ENCODE measurements around the gene TSNAX.
"Not testable (repeated sequence)": the region's sequence is repeated elsewhere in the genome, so short reads cannot be mapped to it uniquely, and the experiment has no call there.

TSNAX gene

DNA sequence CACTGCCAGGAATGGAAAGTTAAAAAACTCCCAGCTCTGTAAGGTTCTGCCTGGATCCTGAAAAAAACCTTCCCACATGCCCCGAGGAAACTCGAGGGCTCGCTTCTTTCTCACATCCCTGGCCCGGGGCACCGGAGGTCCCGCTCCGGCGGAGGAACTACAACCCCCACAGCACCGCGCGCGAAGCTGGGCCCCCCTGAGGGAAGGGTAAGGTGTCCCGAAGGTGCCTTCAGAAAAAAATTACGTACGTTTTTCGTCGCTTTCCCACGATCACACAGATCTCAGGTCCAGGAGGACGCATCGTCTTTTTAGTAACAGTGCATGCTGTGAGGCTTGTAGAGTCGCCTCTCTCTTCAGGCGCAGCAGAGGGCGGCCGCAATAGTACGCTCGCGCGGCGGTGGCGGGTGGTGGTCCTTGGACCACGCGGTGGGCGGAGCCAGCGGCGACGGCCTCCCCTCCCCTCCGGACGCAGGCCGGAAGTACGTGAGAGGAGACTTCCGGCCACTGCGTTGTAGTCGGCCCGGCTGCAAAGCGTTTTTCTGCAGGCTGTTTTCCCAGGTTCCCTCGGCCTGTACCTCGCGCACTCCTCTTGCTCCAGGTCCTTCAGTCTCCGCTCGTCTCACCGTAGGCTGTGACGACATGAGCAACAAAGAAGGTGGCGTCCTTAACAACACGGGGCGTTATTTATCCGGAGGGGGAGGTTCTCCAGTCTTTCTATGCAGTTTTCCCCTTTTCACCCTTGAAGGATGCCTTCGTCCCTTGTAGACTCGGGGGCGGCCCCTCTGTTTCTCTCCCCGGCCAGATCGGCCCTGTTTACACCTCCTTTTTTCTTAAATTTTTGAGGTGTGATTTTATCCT lies at the start of gene TSNAX:
Gene TSNAX, plus strand, starts transcription at position 498 of the 858 bp plus-strand sequence. Its CDS starts 142 bp downstream, at position 640.
- DNase-seq, result peak; percentile 89

DNA sequence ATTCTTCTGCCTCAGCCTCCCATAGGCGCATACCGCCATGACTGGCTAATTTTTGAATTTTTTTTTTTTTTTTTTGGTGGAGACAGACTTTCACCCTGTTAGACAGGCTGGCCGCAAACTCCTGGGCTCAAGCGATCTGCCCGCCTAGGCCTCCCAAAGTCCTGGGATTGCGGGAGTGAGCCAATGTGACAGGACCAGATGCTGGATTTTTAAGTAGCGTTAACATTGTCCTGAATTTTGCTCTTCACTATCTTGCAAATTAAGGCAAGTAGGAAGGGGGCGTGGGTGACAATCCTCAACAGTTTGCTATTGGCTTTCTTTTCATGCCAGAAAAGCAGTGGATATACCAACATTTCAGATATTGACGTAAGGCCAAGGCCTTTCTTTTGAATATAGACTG lies 49.7 kb upstream of the TSNAX start:
- DNase-seq, result no peak

GRCh38 chr1:231480008-231480407 lies 48.5 kb upstream of the TSNAX start:
- DNase-seq, result no peak

- DNase-seq, result no peak
These were observed 47.2 kb upstream of the TSNAX start for GRCh38 chr1:231481289-231481688.

- DNase-seq, result no peak
These were observed 43.3 kb upstream of the TSNAX start for GRCh38 chr1:231485029-231485784.

DNA sequence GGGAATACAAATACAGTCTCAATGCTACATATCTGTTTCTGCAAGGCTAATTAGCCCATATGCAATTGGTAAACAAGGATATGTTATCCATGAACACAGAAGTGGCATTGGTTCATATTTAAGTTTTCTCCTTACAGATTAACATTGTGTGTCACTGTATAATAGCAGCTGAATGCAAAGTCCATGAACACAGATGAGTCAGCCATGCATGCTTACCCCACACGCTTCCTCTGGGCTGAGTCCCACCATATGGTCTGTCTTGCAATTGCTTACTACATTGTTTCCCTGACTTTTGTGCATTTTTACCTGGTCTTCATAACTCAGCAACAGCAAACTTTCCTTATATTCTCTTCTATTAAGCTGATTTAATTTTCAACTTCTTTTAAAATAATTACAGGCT lies 41.5 kb upstream of the TSNAX start:
- no peak for DNase-seq

DNA sequence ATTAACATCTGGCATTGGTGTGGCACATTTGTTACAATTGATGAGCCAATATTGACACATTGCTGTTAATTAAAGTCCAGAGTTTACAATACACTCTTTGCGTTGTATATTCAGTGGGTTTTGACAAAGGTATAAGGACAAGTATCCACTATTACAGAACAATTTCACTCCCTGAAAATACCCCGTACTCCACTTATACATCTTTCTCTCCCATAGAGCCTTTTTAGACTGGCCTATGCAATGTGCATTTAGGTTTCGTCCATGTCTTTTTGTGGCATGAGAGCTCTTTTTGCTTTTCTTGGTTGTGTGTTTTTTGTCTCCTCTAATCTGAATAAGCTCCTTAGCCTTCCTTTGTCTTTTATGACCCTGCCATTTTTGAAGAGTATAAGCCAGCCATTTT lies 40.6 kb upstream of the TSNAX start:
- DNase-seq, result no peak

- no peak for DNase-seq
These were observed 34.9 kb upstream of the TSNAX start for GRCh38 chr1:231493421-231494185.

DNA sequence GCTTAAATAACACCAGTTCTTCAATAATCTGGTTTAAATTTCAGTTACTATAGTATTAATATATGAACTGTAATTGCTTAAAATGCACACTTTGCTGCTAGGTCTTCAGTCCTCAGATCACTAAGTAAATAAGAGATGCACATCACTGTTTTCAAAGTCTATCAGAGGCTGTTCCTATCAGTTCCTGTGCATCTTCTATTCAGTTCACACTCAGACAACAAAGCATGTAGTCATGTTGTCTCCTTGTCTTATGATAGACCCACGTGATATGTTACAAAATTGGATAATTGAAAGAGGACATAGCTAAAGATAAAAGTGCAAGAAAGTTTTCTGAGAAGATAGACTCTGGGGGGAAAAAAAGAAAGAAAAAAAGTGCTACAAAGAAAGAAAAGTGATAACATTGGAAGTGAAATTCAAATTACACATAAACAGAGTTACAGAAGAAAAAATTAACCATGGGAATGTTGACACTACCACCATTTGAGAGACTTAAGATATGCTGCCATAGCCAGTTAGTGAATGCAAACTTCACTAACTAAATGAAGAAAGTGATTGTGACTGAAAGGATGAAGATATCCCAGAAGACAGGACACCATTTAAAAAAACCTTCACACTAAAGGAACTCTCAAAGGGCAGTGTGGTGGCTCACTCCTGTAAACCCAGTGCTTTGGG lies 33.9 kb upstream of the TSNAX start:
- no peak for DNase-seq

GRCh38 chr1:231497629-231498152 lies 30.8 kb upstream of the TSNAX start:
- no peak for DNase-seq

DNA sequence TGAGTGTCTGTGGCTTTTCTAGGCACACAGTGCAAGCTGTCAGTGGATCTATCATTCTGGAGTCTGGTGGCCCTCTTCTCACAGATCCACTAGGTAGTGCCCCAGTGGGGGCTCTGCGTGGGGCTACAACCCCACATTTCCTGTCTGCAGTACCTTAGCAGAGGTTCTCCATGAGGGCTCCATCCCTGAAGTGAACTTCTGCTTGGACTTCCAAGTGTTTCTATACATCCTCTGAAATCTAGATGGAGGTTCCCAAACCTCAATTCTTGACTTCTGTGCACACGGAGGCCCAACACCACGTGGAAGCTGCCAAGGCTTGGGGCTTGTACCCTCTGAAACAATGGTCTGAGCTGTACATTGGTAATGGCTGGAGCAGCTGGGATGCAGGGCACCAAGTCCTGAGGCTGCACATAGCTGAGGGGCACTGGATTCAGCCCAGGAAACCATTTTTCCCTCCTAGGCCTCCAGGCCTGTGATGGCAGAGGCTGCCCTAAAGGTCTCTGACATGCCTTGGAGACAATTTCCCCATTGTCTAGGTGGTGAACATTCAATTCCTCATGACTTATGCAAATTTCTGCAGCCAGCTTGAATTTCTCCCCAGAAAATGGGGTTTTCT lies 29.2 kb upstream of the TSNAX start:
- DNase-seq, result no peak

DNA sequence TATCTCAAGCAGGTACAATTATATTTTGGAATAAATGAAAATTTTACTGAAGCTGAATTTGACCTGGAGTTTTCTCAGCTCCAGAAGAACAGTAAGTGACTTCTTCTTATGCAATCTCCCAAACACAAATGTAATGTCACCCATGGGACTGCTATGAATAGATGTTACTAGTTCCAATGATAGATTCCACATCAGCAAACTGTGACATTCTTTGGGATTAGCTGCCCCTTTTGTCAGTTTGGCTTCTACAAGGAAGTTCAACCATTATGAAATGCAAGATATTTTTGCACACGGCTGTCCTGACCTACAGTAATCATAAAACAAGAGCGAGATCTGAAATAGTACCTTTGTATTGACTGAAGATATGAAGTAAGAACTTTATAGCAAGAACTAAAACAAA lies 27.8 kb upstream of the TSNAX start:
- no peak for DNase-seq

GRCh38 chr1:231503168-231503567 lies 25.3 kb upstream of the TSNAX start:
- not testable (repeated sequence) for DNase-seq

DNA sequence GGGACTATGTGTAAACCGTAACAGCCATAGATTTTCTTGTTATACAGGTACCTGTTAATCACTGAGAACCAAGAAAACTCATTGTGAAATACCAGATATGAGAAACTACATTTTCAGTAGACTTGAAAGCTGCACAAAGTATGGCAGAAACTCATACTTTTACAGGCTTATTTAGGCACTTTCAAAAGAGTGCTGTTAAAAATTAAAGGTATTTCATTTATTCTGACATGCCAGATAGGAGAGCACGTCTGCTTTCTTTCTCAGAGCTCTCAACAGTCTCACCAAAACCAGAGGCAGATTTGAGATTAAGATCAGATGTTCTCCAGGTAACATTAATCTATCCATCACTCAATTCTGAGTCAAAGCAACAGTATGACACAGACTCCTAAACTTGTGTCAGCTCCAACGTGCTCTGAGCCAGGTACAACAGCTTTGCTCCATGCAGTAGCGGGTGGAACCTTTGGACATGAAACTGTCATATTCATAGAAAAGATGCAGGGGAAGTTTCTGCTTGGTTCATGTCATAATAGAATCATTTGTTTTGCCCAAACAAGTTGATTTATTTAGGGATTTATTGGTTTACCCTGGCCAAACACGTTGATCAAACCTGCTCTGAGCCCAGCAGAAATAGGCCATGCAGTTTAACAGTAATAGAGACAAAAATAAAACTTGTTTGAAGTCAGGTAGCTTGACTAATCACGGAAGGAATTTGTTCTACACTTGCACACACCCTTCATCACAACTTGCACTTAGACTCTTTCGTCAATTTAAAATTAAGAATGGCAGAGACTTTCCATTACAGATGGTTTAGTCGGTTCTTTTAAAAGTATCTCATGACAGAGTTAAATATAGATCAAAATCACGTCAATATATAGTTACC lies 20.8 kb upstream of the TSNAX start:
- no peak for DNase-seq

DNA sequence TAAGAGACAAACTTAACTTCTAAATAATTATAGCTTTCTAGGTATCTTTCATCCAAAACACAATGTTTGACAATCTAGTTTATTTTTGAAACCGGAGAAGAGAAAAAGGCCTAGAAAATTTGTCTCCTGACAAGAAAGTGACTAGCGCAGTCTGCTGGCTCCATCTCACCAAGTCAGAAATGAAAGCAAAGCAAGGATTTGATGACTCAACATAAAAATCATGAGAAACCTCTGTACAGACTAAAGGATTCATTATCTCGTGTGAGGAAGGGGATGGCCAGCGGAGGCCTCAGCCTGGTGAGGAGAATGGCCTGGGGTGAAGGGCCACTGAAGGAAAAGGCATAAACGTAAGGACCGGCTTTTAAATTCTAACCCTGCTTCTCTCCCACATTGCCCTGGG lies 20.0 kb upstream of the TSNAX start:
- no peak for DNase-seq

DNA sequence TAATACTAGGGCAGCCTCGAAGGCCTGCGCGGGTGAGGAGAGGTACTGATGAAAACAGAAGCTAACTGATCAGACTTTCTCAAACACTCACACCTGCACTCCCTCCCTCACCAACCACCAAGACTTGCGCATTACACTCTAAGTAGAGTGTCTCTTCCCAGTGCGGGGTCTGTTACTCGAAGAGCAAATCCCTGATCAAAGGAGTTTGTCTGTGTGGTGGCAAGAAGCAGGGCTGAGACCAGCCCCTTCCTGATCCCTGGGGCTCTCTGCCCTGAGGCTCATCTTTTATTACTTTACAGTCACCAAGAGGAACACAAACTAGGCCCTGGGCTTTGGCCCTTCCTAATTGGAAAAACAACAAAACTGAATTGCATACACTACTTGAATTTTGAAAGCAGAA lies 19.5 kb upstream of the TSNAX start:
- no peak for DNase-seq

- DNase-seq, result no peak
These were observed 16.2 kb upstream of the TSNAX start for GRCh38 chr1:231512147-231512698.

DNA sequence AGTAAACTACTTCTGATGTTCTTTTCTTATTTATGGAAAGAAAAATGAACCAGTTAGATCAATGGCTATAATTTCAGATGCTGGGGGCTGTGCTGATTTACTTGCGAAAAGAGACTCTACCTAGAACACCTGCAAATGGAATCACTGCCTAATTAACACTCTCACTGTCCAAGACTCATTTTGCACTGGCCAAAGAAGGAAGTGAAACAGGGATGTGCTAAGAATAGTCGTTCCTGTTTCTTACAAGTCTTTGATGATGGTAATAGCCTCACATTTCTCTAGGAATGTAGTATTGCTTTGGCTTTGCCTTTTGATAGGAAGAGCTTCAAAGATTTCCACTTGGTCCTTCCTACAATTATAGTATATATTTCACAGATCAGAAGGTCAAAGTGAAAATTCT lies 12.7 kb upstream of the TSNAX start:
- DNase-seq, result no peak

GRCh38 chr1:231517076-231517475 lies 11.4 kb upstream of the TSNAX start:
- DNase-seq, result no peak

GRCh38 chr1:231518485-231519034 lies 9.9 kb upstream of the TSNAX start:
- peak; percentile 33 for DNase-seq
